Measurements from ENCODE around the gene PIP4K2A. TPM values are rescaled to one million over a fixed set of nuclear protein-coding genes. Genes with fewer than 3 reads are reported as not detected.
A peak's percentile ranks its signal among the peaks of the same experiment; 100 is the strongest.

PIP4K2A gene
- polyA plus RNA-seq, 4 donors = 4.5 to 11.3 (median 9.0) TPM

DNA sequence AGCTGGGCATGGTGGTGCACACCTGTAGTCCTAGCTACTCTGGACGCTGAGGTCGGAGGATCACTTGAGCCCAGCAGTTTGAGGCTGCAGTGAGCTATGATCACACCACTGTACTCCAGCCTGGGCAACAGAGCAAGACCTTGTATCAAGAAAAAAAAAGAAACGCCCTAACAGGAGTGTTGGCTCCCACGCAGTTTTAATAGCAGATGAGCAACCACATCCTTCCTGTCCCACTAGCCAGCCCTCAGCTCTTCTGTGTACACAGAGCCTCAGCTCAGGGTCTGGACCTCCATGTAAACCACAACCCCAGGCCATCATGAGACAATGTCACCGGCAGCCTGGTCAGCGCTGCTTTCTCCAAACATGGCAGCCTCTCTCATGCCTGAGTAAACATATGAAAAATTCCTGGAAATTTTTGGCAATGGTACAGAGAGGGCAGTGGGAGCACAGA lies 108.2 kb downstream of the PIP4K2A start:
- Histone ChIP-seq H3K4me3 (ENCODE audit: low read depth in 1 of 3, low read length in 3 of 3) (no peak overlapping the region), H3K27me3 (ENCODE audit: control insufficient read depth in 3 of 3, insufficient read depth in 3 of 3, low read length in 3 of 3) (no peaks in the 10 kb centered on the region), H3K27ac (ENCODE audit: low read depth in 1 of 3, low read length in 2 of 3) (peak overlapping the region in 2 of 3 donors; percentile 5 to 80), H3K36me3 (ENCODE audit: control insufficient read depth in 3 of 3, insufficient read depth in 2 of 3, low read depth in 1 of 3, low read length in 3 of 3) (peaks cover 0 to 9% (median 0%) of the 10 kb centered on the region in 3 donors), H3K9me3 (ENCODE audit: control insufficient read depth in 2 of 2, insufficient read depth in 1 of 2, low read depth in 1 of 2, low read length in 1 of 2) (no peaks in the 10 kb centered on the region), H3K4me1 (ENCODE audit: control insufficient read depth in 3 of 3, insufficient read depth in 2 of 3, low read depth in 1 of 3, low read length in 2 of 3) (peaks cover 0 to 12% (median 0%) of the 10 kb centered on the region in 3 donors)
- 58 to 84% (median 65%) methylated on average over 6 of the region's 6 CpGs for WGBS, 3 donors
- FAIRE-seq (no peak), DNase-seq (peak; percentile 10 to 52)

DNA sequence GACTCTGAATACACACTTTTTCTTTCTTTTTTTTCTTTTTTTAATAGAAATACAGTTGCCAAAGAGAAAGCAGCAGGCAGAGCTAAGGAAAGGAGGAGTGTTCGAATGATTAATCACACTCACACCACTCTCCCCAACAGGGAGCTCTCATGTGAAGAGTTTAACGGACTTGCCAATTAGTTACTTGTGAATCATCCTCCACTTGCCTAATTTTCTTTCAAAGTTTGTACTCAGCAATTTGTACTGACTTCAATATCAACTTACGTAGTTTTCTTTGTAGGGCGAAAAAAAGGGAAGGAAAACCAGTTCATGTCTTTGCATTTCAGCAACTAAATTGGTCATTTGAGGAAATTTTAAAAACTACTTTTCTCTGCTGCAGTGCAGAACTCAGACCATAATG lies 109.2 kb downstream of the PIP4K2A start:
- H3K27ac ChIP-seq (ENCODE audit: low read depth in 1 of 3, low read length in 2 of 3) = peak overlapping the region in 2 of 3 donors; percentile 12 to 52
- 57 to 84% (median 73%) methylated on average over 4 of the region's 4 CpGs for WGBS, 3 donors

DNA sequence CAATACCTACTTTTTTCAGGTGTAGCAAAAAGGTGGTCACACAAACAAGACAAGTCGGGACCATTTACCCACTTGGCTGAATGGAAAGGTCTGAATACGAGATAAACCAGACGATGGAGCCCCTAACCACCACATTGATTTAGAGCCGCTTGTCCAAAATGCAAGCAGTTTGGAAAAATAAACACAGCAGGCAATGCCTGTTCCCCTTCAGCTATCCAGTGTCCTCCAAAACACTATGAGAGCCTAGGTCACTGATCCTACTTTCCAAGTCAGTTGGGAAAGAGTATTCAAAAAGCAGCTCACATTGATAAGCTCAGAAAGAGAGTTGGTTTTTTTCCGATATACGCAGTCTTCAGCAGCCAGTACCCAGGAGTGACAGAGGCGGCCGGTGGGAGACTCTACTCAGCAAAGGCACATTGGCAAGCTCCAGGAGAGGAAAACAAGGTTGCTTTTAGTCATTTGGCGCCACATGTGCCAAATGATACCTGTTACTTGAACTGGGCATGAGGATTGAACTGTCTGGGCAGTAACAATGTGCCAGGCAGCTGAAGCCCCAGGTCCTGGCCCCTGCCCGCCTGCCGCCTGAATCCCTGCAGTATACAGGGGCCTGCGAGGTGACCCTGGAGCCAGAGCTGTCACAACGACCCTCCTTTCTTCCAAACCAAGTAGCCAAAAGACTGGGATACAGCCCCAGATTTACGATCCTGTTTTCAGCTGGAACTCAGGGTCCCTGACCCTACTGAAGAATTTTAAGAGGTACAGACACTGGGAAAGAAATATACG lies 109.8 kb downstream of the PIP4K2A start:
- Histone ChIP-seq H3K27me3 (ENCODE audit: control insufficient read depth in 3 of 3, insufficient read depth in 3 of 3, low read length in 3 of 3) (no peaks in the 10 kb centered on the region), H3K9me3 (ENCODE audit: control insufficient read depth in 2 of 2, insufficient read depth in 1 of 2, low read depth in 1 of 2, low read length in 1 of 2) (no peaks in the 10 kb centered on the region), H3K36me3 (ENCODE audit: control insufficient read depth in 3 of 3, insufficient read depth in 2 of 3, low read depth in 1 of 3, low read length in 3 of 3) (peaks cover 0 to 14% (median 0%) of the 10 kb centered on the region in 3 donors), H3K4me3 (ENCODE audit: low read depth in 1 of 3, low read length in 3 of 3) (no peak overlapping the region), H3K27ac (ENCODE audit: low read depth in 1 of 3, low read length in 2 of 3) (peak overlapping the region in 2 of 3 donors; percentile 12 to 71), H3K4me1 (ENCODE audit: control insufficient read depth in 3 of 3, insufficient read depth in 2 of 3, low read depth in 1 of 3, low read length in 2 of 3) (peaks cover 0 to 10% (median 0%) of the 10 kb centered on the region in 3 donors)
- no peak for FAIRE-seq
- DNase-seq = no peak
- WGBS, 3 donors = 79 to 89% (median 87%) methylated on average over 15 of the region's 15 CpGs

More for the DNA sequence above, 109.2 kb downstream of the PIP4K2A start:
- no peaks in the 10 kb centered on the region for H3K27me3 ChIP-seq (ENCODE audit: control insufficient read depth in 3 of 3, insufficient read depth in 3 of 3, low read length in 3 of 3)
- no peak for FAIRE-seq
- peaks cover 0 to 10% (median 0%) of the 10 kb centered on the region in 3 donors for H3K4me1 ChIP-seq (ENCODE audit: control insufficient read depth in 3 of 3, insufficient read depth in 2 of 3, low read depth in 1 of 3, low read length in 2 of 3)
- H3K9me3 ChIP-seq (ENCODE audit: control insufficient read depth in 2 of 2, insufficient read depth in 1 of 2, low read depth in 1 of 2, low read length in 1 of 2) = no peaks in the 10 kb centered on the region
- H3K36me3 ChIP-seq (ENCODE audit: control insufficient read depth in 3 of 3, insufficient read depth in 2 of 3, low read depth in 1 of 3, low read length in 3 of 3) = peaks cover 0 to 13% (median 0%) of the 10 kb centered on the region in 3 donors
- no peak overlapping the region for H3K4me3 ChIP-seq (ENCODE audit: low read depth in 1 of 3, low read length in 3 of 3)
- no peak for DNase-seq

DNA sequence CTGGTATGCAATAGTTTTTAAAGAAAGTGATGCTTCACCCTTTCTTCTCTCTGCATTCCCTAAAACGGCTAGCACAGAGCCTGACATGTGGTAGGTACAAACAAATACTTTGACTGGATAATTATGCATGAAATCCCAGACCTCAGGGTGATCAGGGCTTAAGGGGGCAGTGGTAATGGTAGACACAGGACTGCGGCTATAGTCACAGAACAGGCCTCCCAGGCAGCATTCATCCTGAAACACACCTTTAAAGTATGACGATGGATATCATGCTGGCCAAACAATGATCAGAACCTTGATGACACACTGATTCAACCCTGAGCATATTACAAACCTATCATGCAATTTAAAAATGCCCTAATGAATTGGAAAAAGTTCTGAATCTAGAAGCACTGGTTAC lies 110.8 kb downstream of the PIP4K2A start:
- Histone ChIP-seq H3K27me3 (ENCODE audit: control insufficient read depth in 3 of 3, insufficient read depth in 3 of 3, low read length in 3 of 3) (no peaks in the 10 kb centered on the region), H3K4me3 (ENCODE audit: low read depth in 1 of 3, low read length in 3 of 3) (no peak overlapping the region), H3K4me1 (ENCODE audit: control insufficient read depth in 3 of 3, insufficient read depth in 2 of 3, low read depth in 1 of 3, low read length in 2 of 3) (peaks cover 0 to 15% (median 0%) of the 10 kb centered on the region in 3 donors), H3K36me3 (ENCODE audit: control insufficient read depth in 3 of 3, insufficient read depth in 2 of 3, low read depth in 1 of 3, low read length in 3 of 3) (peaks cover 0 to 14% (median 0%) of the 10 kb centered on the region in 3 donors), H3K9me3 (ENCODE audit: control insufficient read depth in 2 of 2, insufficient read depth in 1 of 2, low read depth in 1 of 2, low read length in 1 of 2) (no peaks in the 10 kb centered on the region), H3K27ac (ENCODE audit: low read depth in 1 of 3, low read length in 2 of 3) (no peak overlapping the region)
- no peak for FAIRE-seq
- WGBS, 3 donors = 92 to 97% (median 93%) methylated on average over 3 of the region's 3 CpGs
- DNase-seq = no peak

DNA sequence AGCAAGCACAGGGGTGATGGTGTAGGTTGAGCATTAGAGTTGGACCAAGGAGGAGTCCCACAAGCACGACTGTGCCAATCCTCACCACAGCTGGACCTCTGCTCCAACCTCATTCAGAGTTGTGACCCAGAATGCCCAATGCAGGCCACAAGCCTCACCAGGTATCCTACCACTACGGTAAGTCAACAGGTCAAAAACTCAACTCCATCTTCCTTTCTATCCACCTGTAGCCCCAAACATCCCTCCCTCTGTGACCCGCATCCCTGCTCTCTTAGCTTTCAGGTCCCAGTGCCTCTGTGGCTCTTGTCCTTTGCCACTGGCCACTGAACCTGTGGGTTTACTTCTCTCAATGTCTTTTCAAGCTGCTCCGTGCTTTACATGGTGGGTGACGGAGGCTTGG lies 112.8 kb downstream of the PIP4K2A start:
- FAIRE-seq (no peak), DNase-seq (no peak)
- H3K27me3 ChIP-seq (ENCODE audit: control insufficient read depth in 3 of 3, insufficient read depth in 3 of 3, low read length in 3 of 3) = no peaks in the 10 kb centered on the region
- WGBS, 3 donors = 94 to 97% (median 94%) methylated on average over 5 of the region's 5 CpGs
- H3K4me3 ChIP-seq (ENCODE audit: low read depth in 1 of 3, low read length in 3 of 3) = no peak overlapping the region
- H3K27ac ChIP-seq (ENCODE audit: low read depth in 1 of 3, low read length in 2 of 3) = peak overlapping the region in 1 of 3 donors; percentile 4
- peaks cover 0 to 10% (median 0%) of the 10 kb centered on the region in 3 donors for H3K36me3 ChIP-seq (ENCODE audit: control insufficient read depth in 3 of 3, insufficient read depth in 2 of 3, low read depth in 1 of 3, low read length in 3 of 3)
- peaks cover 0 to 15% (median 0%) of the 10 kb centered on the region in 3 donors for H3K4me1 ChIP-seq (ENCODE audit: control insufficient read depth in 3 of 3, insufficient read depth in 2 of 3, low read depth in 1 of 3, low read length in 2 of 3)
- no peaks in the 10 kb centered on the region for H3K9me3 ChIP-seq (ENCODE audit: control insufficient read depth in 2 of 2, insufficient read depth in 1 of 2, low read depth in 1 of 2, low read length in 1 of 2)

DNA sequence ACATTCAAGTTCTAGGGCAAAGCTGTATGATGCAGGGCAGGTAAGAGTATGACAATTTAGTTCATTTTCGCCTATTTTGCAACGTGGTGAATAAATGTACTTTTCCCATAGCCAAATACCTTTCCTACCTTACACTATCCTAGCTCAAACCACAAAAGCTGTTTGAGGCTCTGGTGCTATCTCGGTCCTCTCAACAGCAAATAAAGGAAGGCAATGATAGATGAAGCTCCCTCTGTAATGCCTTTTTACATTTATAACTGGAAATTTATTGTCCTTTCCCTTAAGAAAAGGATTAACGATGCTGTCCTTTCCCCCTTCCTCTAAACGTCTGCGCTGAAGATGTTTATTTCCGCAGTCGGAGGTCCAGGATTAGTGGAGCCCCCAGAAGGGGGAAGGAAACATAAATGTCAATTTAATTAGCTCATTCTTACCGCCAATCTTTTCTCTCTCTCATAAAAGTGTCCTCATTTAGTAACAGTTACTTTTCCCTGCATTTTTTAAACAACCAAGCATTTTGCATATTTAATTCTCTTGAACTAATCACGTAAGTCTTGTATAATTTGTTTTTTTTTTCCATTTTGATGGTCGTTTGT lies 114.6 kb downstream of the PIP4K2A start:
- H3K36me3 ChIP-seq (ENCODE audit: control insufficient read depth in 3 of 3, insufficient read depth in 2 of 3, low read depth in 1 of 3, low read length in 3 of 3) = peaks cover 0 to 10% (median 0%) of the 10 kb centered on the region in 3 donors
- peaks cover 0 to 11% (median 0%) of the 10 kb centered on the region in 3 donors for H3K4me1 ChIP-seq (ENCODE audit: control insufficient read depth in 3 of 3, insufficient read depth in 2 of 3, low read depth in 1 of 3, low read length in 2 of 3)
- H3K4me3 ChIP-seq (ENCODE audit: low read depth in 1 of 3, low read length in 3 of 3) = no peak overlapping the region
- FAIRE-seq (no peak), DNase-seq (no peak)
- H3K27ac ChIP-seq (ENCODE audit: low read depth in 1 of 3, low read length in 2 of 3) = peak overlapping the region in 2 of 3 donors; percentile 24 to 33
- no peaks in the 10 kb centered on the region for H3K27me3 ChIP-seq (ENCODE audit: control insufficient read depth in 3 of 3, insufficient read depth in 3 of 3, low read length in 3 of 3)
- WGBS, 3 donors = 81 to 91% (median 91%) methylated on average over 11 of the region's 11 CpGs
- H3K9me3 ChIP-seq (ENCODE audit: control insufficient read depth in 2 of 2, insufficient read depth in 1 of 2, low read depth in 1 of 2, low read length in 1 of 2) = no peaks in the 10 kb centered on the region

DNA sequence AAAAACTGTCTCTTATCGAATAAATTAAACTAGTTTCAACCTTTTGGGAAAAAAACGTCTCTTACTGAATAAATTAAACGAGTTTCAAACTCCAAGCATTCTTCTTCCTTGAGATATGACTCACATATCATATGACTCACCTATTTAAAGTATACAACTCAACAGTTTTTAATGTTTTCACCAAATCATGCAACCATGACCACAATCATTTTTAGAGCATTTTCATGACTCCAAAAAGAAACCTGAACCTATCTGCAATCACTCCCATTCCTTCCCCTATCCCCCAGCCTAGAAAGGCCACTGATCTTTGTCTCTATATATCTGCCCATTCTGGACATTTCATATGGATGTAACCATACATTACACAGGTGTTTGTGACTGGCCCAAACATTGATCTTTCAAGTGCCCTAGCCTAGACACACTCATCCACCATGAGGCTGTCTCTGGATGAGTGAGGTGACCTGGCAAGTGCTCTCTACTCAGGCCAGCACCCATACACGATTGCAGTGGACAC lies 115.3 kb downstream of the PIP4K2A start:
- H3K9me3 ChIP-seq (ENCODE audit: control insufficient read depth in 2 of 2, insufficient read depth in 1 of 2, low read depth in 1 of 2, low read length in 1 of 2) = no peaks in the 10 kb centered on the region
- peak overlapping the region in 2 of 3 donors; percentile 24 to 33 for H3K27ac ChIP-seq (ENCODE audit: low read depth in 1 of 3, low read length in 2 of 3)
- whole genome bisulfite sequencing, 3 donors = 65 to 78% (median 68%) methylated on average over 4 of the region's 4 CpGs
- no peak for FAIRE-seq
- H3K4me1 ChIP-seq (ENCODE audit: control insufficient read depth in 3 of 3, insufficient read depth in 2 of 3, low read depth in 1 of 3, low read length in 2 of 3) = peaks cover 0 to 5% (median 0%) of the 10 kb centered on the region in 3 donors
- no peak overlapping the region for H3K4me3 ChIP-seq (ENCODE audit: low read depth in 1 of 3, low read length in 3 of 3)
- H3K27me3 ChIP-seq (ENCODE audit: control insufficient read depth in 3 of 3, insufficient read depth in 3 of 3, low read length in 3 of 3) = no peaks in the 10 kb centered on the region
- peaks cover 0 to 7% (median 0%) of the 10 kb centered on the region in 3 donors for H3K36me3 ChIP-seq (ENCODE audit: control insufficient read depth in 3 of 3, insufficient read depth in 2 of 3, low read depth in 1 of 3, low read length in 3 of 3)
- no peak for DNase-seq

DNA sequence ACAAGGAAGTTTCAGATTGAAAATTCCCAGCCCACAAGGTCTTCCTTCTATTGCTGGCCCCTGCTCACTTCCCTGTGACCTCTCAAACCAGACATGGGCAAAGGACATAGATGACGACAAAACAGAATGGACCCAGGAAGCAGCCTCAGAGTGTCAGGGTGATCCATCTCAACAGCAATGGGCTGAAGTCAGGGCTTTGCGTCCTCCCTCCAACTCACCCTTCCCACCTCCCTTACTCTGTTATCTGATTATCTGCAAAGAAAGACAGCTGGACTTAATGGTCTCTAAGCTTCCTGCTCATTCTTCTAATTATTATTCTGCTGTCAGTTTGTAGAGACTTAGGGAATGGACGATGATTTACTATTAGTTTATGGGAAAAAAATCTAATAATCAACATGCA lies 115.9 kb downstream of the PIP4K2A start:
- no peak overlapping the region for H3K4me3 ChIP-seq (ENCODE audit: low read depth in 1 of 3, low read length in 3 of 3)
- DNase-seq (no peak), FAIRE-seq (no peak)
- H3K9me3 ChIP-seq (ENCODE audit: control insufficient read depth in 2 of 2, insufficient read depth in 1 of 2, low read depth in 1 of 2, low read length in 1 of 2) = no peaks in the 10 kb centered on the region
- H3K36me3 ChIP-seq (ENCODE audit: control insufficient read depth in 3 of 3, insufficient read depth in 2 of 3, low read depth in 1 of 3, low read length in 3 of 3) = peaks cover 0 to 7% (median 0%) of the 10 kb centered on the region in 3 donors
- H3K4me1 ChIP-seq (ENCODE audit: control insufficient read depth in 3 of 3, insufficient read depth in 2 of 3, low read depth in 1 of 3, low read length in 2 of 3) = peaks cover 0 to 5% (median 0%) of the 10 kb centered on the region in 3 donors
- no peaks in the 10 kb centered on the region for H3K27me3 ChIP-seq (ENCODE audit: control insufficient read depth in 3 of 3, insufficient read depth in 3 of 3, low read length in 3 of 3)
- 81 to 88% (median 83%) methylated on average over 3 of the region's 3 CpGs for WGBS, 3 donors
- peak overlapping the region in 1 of 3 donors; percentile 7 for H3K27ac ChIP-seq (ENCODE audit: low read depth in 1 of 3, low read length in 2 of 3)

Measured in small intestine (tissue), 7 donors.